ENCODE measurements around the gene GNB1L. TPM values are rescaled to one million over a fixed set of nuclear protein-coding genes. Genes with fewer than 3 reads are reported as not detected.

Gene GNB1L
- total RNA-seq, 1 donor from 2014 or later = 7.0 TPM

- Histone ChIP-seq H3K36me3 (ENCODE audit: control insufficient read depth, insufficient read depth, low read length) (no peaks in the 10 kb centered on the region), H3K4me3 (ENCODE audit: low read depth, low read length) (no peak overlapping the region), H3K27me3 (ENCODE audit: control insufficient read depth, insufficient read depth, low read length) (no peaks in the 10 kb centered on the region)
- no peak for DNase-seq (ENCODE audit: low read depth)
- TF ChIP-seq, protein P1, sequence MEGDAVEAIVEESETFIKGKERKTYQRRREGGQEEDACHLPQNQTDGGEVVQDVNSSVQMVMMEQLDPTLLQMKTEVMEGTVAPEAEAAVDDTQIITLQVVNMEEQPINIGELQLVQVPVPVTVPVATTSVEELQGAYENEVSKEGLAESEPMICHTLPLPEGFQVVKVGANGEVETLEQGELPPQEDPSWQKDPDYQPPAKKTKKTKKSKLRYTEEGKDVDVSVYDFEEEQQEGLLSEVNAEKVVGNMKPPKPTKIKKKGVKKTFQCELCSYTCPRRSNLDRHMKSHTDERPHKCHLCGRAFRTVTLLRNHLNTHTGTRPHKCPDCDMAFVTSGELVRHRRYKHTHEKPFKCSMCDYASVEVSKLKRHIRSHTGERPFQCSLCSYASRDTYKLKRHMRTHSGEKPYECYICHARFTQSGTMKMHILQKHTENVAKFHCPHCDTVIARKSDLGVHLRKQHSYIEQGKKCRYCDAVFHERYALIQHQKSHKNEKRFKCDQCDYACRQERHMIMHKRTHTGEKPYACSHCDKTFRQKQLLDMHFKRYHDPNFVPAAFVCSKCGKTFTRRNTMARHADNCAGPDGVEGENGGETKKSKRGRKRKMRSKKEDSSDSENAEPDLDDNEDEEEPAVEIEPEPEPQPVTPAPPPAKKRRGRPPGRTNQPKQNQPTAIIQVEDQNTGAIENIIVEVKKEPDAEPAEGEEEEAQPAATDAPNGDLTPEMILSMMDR (IDR thresholded peaks at IDR 0.05; ENCODE audit: insufficient read depth, low read length, poor library complexity, severe bottlenecking) = no peak
Measured at GRCh38 chr22:19831016-19831415, 23.7 kb downstream of the GNB1L start.

- H3K4me3 ChIP-seq (ENCODE audit: low read depth, low read length) = no peak overlapping the region
- TF ChIP-seq, protein P1 (IDR thresholded peaks at IDR 0.05; ENCODE audit: insufficient read depth, low read length, poor library complexity, severe bottlenecking) = no peak
Measured at GRCh38 chr22:19828035-19828401, 26.7 kb downstream of the GNB1L start.

DNA sequence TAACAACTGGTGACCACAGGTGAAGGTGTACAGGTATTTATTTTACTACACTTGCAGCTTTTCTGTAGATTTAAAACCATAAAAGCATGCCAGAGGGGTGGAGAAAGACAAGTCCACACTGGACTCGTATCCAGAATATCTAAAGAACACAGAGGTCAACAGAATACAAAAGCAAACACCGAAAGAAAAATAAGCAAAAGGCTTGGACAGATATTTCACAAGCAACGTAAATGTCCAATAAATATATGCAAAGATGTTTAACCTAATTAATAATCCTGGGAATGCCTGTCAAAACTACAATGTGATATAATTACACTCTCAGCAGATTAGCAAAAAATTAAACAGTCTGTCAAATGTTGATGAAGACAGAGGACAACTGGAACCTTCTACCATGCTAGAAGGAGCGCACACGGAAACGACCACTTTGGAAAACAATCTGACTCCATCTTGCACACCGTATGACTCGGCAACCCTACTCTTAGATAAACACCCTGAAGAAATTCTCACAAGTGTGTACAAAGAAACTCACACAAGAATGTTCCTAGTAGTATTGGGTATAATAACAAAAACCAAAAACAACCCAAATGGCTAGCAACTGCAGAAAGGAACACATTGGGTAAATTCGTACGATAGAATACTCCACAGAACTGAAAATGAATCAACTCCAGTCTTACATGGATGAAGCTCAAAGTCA is 27.2 kb downstream of the GNB1L start:
- TF ChIP-seq, protein P1 (IDR thresholded peaks at IDR 0.05; ENCODE audit: insufficient read depth, low read length, poor library complexity, severe bottlenecking) = no peak
- Histone ChIP-seq H3K36me3 (ENCODE audit: control insufficient read depth, insufficient read depth, low read length) (no peaks in the 10 kb centered on the region), H3K27me3 (ENCODE audit: control insufficient read depth, insufficient read depth, low read length) (no peaks in the 10 kb centered on the region), H3K4me3 (ENCODE audit: low read depth, low read length) (no peak overlapping the region)
- no peak for DNase-seq (ENCODE audit: low read depth)

More at GRCh38 chr22:19828035-19828401, 26.7 kb downstream of the GNB1L start:
- DNase-seq (ENCODE audit: low read depth) = no peak
- Histone ChIP-seq H3K36me3 (ENCODE audit: control insufficient read depth, insufficient read depth, low read length) (no peaks in the 10 kb centered on the region), H3K27me3 (ENCODE audit: control insufficient read depth, insufficient read depth, low read length) (no peaks in the 10 kb centered on the region)

GRCh38 chr22:19826619-19826950 is 28.1 kb downstream of the GNB1L start:
- H3K4me3 ChIP-seq (ENCODE audit: low read depth, low read length) = no peak overlapping the region

GRCh38 chr22:19825904-19826618 is 28.6 kb downstream of the GNB1L start:
- TF ChIP-seq, protein P1 (IDR thresholded peaks at IDR 0.05; ENCODE audit: insufficient read depth, low read length, poor library complexity, severe bottlenecking) = no peak
- DNase-seq (ENCODE audit: low read depth) = no peak
- H3K4me3 ChIP-seq (ENCODE audit: low read depth, low read length) = no peak overlapping the region
- H3K27me3 ChIP-seq (ENCODE audit: control insufficient read depth, insufficient read depth, low read length) = no peaks in the 10 kb centered on the region
- no peaks in the 10 kb centered on the region for H3K36me3 ChIP-seq (ENCODE audit: control insufficient read depth, insufficient read depth, low read length)

More at GRCh38 chr22:19826619-19826950, 28.1 kb downstream of the GNB1L start:
- DNase-seq (ENCODE audit: low read depth) = no peak
- TF ChIP-seq, protein P1 (IDR thresholded peaks at IDR 0.05; ENCODE audit: insufficient read depth, low read length, poor library complexity, severe bottlenecking) = no peak
- no peaks in the 10 kb centered on the region for H3K36me3 ChIP-seq (ENCODE audit: control insufficient read depth, insufficient read depth, low read length)
- no peaks in the 10 kb centered on the region for H3K27me3 ChIP-seq (ENCODE audit: control insufficient read depth, insufficient read depth, low read length)
